Central memory CD8-positive, alpha-beta T cell (primary cell): ENCODE measurements around the gene LPP.
"Not testable (repeated sequence)": the region's sequence is repeated elsewhere in the genome, so short reads cannot be mapped to it uniquely, and the experiment has no call there.

Source experiments
- ATAC-seq: fragments of 150-1000 bp; cut with Tn5 transposase; replicated peaks from 2 replicates; pipeline ENCODE4 v1.10.0; 2022; ENCODE audit warnings: mild to moderate bottlenecking, moderate FRiP score, moderate number of reproducible peaks; ENCODE audit not compliant: poor library complexity, severe bottlenecking; ENCODE audit errors: extremely low read depth
- DNase-seq, 2 donors: peaks; one replicate each; pipeline ENCODE4 v3.0.0; 2021; ENCODE audit warnings: low spot score in 2 of 2
- H3K27ac Mint-ChIP-seq: one replicate; pipeline ENCODE4 v1.8.0; 2022; ENCODE audit warnings: low read depth, mild to moderate bottlenecking, moderate library complexity, mixed read lengths
- H3K27me3 Mint-ChIP-seq: one replicate; pipeline ENCODE4 v1.8.0; 2022; ENCODE audit warnings: mixed read lengths
- H3K36me3 Mint-ChIP-seq: one replicate; pipeline ENCODE4 v1.8.0; 2022; ENCODE audit warnings: mild to moderate bottlenecking, moderate library complexity, mixed read lengths; ENCODE audit not compliant: insufficient read depth
- H3K4me1 Mint-ChIP-seq: one replicate; pipeline ENCODE4 v1.8.0; 2022; ENCODE audit warnings: mixed read lengths
- H3K4me3 Mint-ChIP-seq: one replicate; pipeline ENCODE4 v1.8.0; 2022; ENCODE audit warnings: mild to moderate bottlenecking, moderate library complexity, mixed read lengths
- H3K9me3 Mint-ChIP-seq: one replicate; pipeline ENCODE4 v1.8.0; 2022; ENCODE audit warnings: mixed read lengths

The LPP gene

GRCh38 chr3:188595890-188596376, 442.0 kb downstream of the LPP start:
- Mint-ChIP-seq H3K27me3 (no peaks in the 10 kb centered on the region), H3K4me3 (no peak overlapping the region), H3K27ac (no peak overlapping the region), H3K36me3 (peaks cover 2% of the 10 kb centered on the region), H3K4me1 (no peaks in the 10 kb centered on the region), H3K9me3 (no peaks in the 10 kb centered on the region)
- ATAC-seq (no peak), DNase-seq (no peak)

- H3K36me3 Mint-ChIP-seq: peaks cover 2% of the 10 kb centered on the region
Measured at GRCh38 chr3:188598894-188599293, 444.9 kb downstream of the LPP start.

GRCh38 chr3:188602111-188602510, 448.2 kb downstream of the LPP start:
- Mint-ChIP-seq H3K27me3 (no peaks in the 10 kb centered on the region), H3K27ac (no peak overlapping the region), H3K9me3 (no peaks in the 10 kb centered on the region), H3K4me3 (no peak overlapping the region), H3K36me3 (peaks cover 5% of the 10 kb centered on the region), H3K4me1 (peaks cover 10% of the 10 kb centered on the region)
- ATAC-seq: no peak
- no peak for DNase-seq

More at GRCh38 chr3:188598894-188599293, 444.9 kb downstream of the LPP start:
- Mint-ChIP-seq H3K27ac (no peak overlapping the region), H3K9me3 (no peaks in the 10 kb centered on the region), H3K4me3 (no peak overlapping the region), H3K27me3 (no peaks in the 10 kb centered on the region), H3K4me1 (no peaks in the 10 kb centered on the region)
- ATAC-seq (no peak), DNase-seq (no peak)

- Mint-ChIP-seq H3K27me3 (no peaks in the 10 kb centered on the region), H3K27ac (no peak overlapping the region), H3K4me1 (peaks cover 10% of the 10 kb centered on the region), H3K4me3 (no peak overlapping the region), H3K9me3 (no peaks in the 10 kb centered on the region), H3K36me3 (peaks cover 5% of the 10 kb centered on the region)
- DNase-seq (no peak), ATAC-seq (no peak)
Measured at GRCh38 chr3:188602620-188603019, 448.7 kb downstream of the LPP start.

- Mint-ChIP-seq H3K4me1 (peaks cover 10% of the 10 kb centered on the region), H3K27me3 (no peaks in the 10 kb centered on the region), H3K9me3 (peaks cover 11% of the 10 kb centered on the region), H3K27ac (no peak overlapping the region), H3K4me3 (no peak overlapping the region), H3K36me3 (peaks cover 3% of the 10 kb centered on the region)
- no peak for DNase-seq
- ATAC-seq: no peak
Measured at GRCh38 chr3:188604651-188605050, 450.7 kb downstream of the LPP start.

GRCh38 chr3:188605231-188605630, 451.3 kb downstream of the LPP start:
- Mint-ChIP-seq H3K27me3 (no peaks in the 10 kb centered on the region), H3K4me3 (no peak overlapping the region), H3K4me1 (peaks cover 10% of the 10 kb centered on the region), H3K27ac (no peak overlapping the region), H3K9me3 (peaks cover 11% of the 10 kb centered on the region), H3K36me3 (peaks cover 9% of the 10 kb centered on the region)
- ATAC-seq (no peak), DNase-seq (no peak)

- ATAC-seq (no peak), DNase-seq (no peak)
- Mint-ChIP-seq H3K27ac (no peak overlapping the region), H3K36me3 (peaks cover 13% of the 10 kb centered on the region), H3K4me3 (no peak overlapping the region), H3K9me3 (peaks cover 11% of the 10 kb centered on the region), H3K4me1 (peaks cover 10% of the 10 kb centered on the region), H3K27me3 (no peaks in the 10 kb centered on the region)
Measured at GRCh38 chr3:188605905-188606304, 451.9 kb downstream of the LPP start.

- DNase-seq (no peak), ATAC-seq (no peak)
- Mint-ChIP-seq H3K27me3 (no peaks in the 10 kb centered on the region), H3K4me3 (no peak overlapping the region), H3K4me1 (peaks cover 15% of the 10 kb centered on the region), H3K36me3 (peaks cover 14% of the 10 kb centered on the region), H3K27ac (no peak overlapping the region), H3K9me3 (peaks cover 11% of the 10 kb centered on the region)
Measured at GRCh38 chr3:188607805-188608315, 453.9 kb downstream of the LPP start.

- H3K9me3 Mint-ChIP-seq: peaks cover 11% of the 10 kb centered on the region
- peaks cover 14% of the 10 kb centered on the region for H3K36me3 Mint-ChIP-seq
- ATAC-seq (no peak), DNase-seq (no peak)
- H3K4me3 Mint-ChIP-seq: no peak overlapping the region
- H3K27ac Mint-ChIP-seq: no peak overlapping the region
- no peaks in the 10 kb centered on the region for H3K27me3 Mint-ChIP-seq
- peaks cover 16% of the 10 kb centered on the region for H3K4me1 Mint-ChIP-seq
Measured at GRCh38 chr3:188608401-188608800, 454.4 kb downstream of the LPP start.

- not testable (repeated sequence) for ATAC-seq, H3K4me3 Mint-ChIP-seq, DNase-seq, H3K27ac Mint-ChIP-seq, H3K27me3 Mint-ChIP-seq, H3K9me3 Mint-ChIP-seq
- Mint-ChIP-seq H3K36me3 (peaks cover 12% of the 10 kb centered on the region), H3K4me1 (peaks cover 12% of the 10 kb centered on the region)
Measured at GRCh38 chr3:188613721-188614120, 459.8 kb downstream of the LPP start.

- no peaks in the 10 kb centered on the region for H3K27me3 Mint-ChIP-seq
- H3K4me1 Mint-ChIP-seq: peaks cover 12% of the 10 kb centered on the region
- DNase-seq: no peak
- peaks cover 3% of the 10 kb centered on the region for H3K36me3 Mint-ChIP-seq
- ATAC-seq: no peak
- no peak overlapping the region for H3K4me3 Mint-ChIP-seq
- no peak overlapping the region for H3K27ac Mint-ChIP-seq
- no peaks in the 10 kb centered on the region for H3K9me3 Mint-ChIP-seq
Measured at GRCh38 chr3:188617270-188617669, 463.3 kb downstream of the LPP start.

- ATAC-seq: no peak
Measured at GRCh38 chr3:188617988-188618701, 464.2 kb downstream of the LPP start.

GRCh38 chr3:188620752-188621151, 466.8 kb downstream of the LPP start:
- Mint-ChIP-seq H3K9me3 (no peaks in the 10 kb centered on the region), H3K27ac (no peak overlapping the region), H3K27me3 (no peaks in the 10 kb centered on the region), H3K4me1 (peaks cover 6% of the 10 kb centered on the region), H3K4me3 (no peak overlapping the region), H3K36me3 (peaks cover 4% of the 10 kb centered on the region)
- DNase-seq (no peak), ATAC-seq (no peak)

More at GRCh38 chr3:188617988-188618701, 464.2 kb downstream of the LPP start:
- Mint-ChIP-seq H3K4me3 (no peak overlapping the region), H3K9me3 (no peaks in the 10 kb centered on the region), H3K4me1 (peaks cover 7% of the 10 kb centered on the region), H3K27me3 (no peaks in the 10 kb centered on the region), H3K27ac (no peak overlapping the region), H3K36me3 (peaks cover 2% of the 10 kb centered on the region)
- DNase-seq: no peak
